NCI-H1436 treated with DMSO at 0.1 percent for 48 hours (cell line): ENCODE measurements around the gene PSMB9.
"Not testable (repeated sequence)": the region's sequence is repeated elsewhere in the genome, so short reads cannot be mapped to it uniquely, and the experiment has no call there.

ENCODE experiments used
- DNase-seq: peaks from one replicate; lab custom pipeline; 2025; lab: John Stamatoyannopoulos, UW

The PSMB9 gene

GRCh38 chr6:32862725-32863124 lies 8.7 kb downstream of the PSMB9 start:
- DNase-seq, result no peak

DNA sequence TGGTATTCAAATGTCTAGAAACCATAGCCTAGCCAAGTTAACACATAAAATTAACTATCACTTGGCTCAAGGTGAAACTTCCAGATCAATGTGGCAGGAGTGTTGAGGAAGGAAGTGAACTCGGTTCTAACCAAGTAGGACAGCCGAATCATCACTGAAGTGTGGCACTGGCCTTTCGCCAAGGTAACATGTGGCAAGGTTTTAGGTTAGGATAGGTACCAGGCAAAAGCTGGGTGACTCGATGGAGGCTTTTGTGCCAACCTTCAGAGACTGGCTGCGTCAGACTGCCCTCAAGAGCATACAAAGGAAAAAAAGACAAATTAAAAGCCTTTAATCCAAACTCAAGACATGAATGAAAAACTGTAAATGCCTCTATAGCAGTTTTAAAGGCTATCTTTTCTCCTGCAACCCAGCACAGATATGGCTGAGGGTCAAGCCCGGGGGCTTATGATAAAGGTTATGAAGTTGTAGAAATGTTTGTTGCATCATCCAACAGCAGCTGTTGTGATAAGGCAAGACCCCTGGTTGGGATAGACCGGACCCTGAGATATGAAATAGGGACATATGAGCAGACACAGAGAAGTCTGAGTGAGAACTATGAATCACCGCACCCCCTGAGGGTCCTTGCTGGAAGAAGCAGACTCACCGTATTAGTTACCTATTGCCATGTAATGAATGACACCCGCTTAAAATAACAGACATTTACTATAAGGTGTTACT lies 11.9 kb downstream of the PSMB9 start:
- no peak for DNase-seq

DNA sequence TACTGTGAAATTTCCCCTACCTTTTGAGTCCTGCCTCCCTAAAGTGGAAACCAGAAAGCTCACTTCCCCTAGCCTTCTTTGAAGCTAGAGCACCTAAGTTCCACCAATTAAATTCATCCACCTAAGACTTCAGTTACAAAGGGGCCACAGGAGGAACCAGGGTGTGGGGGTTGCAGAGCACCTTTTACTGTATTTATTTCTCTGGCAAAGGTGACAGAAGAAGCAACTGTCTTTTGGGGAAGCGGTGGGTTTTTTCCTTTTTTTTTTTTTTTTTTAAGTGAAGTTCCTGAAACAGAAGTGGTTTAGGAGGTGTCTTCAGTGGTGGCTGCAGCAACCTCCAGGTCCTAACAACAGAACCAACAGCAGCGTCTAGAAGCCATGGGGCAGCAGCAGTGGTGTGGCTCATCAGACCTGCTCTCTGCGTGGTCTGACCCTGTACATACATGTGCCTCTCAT lies 13.1 kb downstream of the PSMB9 start:
- no peak for DNase-seq

DNA sequence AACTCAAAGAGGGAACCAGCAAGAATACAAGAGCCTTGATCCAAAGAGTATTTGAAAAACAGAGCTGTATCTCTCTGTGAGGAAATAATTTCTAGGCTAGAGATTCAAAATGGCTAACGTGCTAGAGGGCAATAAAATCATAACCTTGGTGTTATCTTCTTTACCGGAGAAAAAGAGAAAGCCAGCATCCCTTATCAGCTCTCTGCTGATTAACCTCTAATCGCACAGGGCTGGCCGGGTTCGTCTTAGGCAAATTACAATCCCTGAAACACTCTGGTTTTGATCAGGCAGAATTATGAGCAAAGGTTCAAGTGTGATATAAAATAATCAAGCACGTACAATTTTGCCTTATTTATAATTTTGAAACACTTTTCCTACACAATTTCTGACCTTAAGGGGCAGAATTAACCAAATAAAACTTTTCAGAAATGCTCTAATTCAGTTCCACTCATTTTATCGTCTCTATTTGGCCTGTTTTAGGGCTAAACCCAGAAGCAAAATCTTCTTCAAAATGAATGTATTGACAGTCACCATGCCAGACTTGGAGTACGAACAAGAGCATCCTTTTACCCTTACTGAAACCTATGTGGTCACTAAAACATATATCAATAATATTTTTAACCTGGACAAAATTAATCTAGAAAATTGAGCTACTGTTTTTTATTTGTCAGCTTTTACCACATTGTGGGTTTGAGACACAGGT lies 13.7 kb downstream of the PSMB9 start:
- DNase-seq, result no peak

DNA sequence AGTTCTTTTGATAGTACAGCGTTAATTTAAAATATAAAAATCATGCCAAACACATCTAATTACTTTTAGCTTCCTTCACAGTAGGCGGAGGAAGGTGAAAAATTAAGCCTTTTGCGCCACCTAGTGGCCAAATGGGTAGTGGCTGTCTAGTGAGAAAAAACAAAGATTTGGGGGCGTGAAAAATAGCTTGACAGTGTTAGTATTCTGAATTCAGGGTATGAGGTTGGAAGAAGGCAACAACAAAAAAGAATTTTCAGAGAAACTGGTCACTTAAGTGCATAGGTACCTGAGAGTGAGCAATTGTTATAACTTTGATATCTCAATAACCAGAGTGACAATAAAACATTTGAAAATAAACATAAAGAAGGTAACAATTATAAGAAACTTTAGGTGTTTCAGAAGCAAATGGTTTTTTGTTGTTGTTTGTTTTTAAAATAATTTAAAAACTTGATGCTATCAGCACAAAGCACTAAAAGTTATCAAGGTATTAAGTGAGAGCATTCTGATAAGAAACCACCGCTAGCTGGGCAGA lies 14.3 kb downstream of the PSMB9 start:
- no peak for DNase-seq

DNA sequence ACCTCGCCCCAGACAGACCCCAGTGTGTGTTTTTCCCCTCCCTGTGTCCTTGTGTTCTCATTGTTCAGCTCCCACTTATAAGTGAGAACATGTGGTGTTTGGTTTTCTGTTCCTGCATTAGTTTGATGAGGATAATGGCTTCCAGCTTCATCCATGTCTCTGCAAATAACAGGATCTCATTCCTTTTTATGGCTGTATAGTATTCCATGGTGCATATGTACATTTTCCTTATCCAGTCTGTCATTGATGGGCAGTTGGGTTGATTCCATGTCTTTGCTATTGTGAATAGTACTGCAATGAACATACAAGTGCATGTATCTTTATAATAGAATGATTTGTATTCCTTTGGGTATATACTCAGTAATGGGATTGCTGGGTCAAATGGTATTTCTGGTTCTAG lies 20.0 kb downstream of the PSMB9 start:
- not testable (repeated sequence) for DNase-seq

- no peak for DNase-seq
Measured at GRCh38 chr6:32876603-32877002, 22.6 kb downstream of the PSMB9 start.

- no peak for DNase-seq
Measured at GRCh38 chr6:32879691-32880090, 25.7 kb downstream of the PSMB9 start.

DNA sequence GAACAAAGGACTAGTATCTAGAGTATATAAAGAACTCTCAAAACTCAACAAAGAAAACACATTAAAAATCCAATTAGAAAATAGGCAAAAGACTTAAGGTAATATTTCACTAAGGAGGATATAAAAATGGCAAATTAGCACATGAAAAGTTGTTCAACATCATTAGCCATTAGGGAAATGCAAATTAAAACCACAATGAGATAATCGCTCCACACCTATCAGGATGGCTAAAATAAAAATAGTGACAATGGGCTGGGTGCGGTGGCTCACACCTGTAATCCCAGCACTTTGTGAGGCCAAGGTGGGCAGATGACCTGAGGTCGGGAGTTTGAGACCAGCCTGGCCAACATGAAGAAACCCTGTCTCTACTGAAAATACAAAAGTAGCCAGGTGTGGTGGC lies 27.0 kb downstream of the PSMB9 start:
- DNase-seq, result not testable (repeated sequence)

- DNase-seq, result no peak
Measured at GRCh38 chr6:32882879-32883250, 28.9 kb downstream of the PSMB9 start.

- DNase-seq, result no peak
Measured at GRCh38 chr6:32883789-32884188, 29.8 kb downstream of the PSMB9 start.

DNA sequence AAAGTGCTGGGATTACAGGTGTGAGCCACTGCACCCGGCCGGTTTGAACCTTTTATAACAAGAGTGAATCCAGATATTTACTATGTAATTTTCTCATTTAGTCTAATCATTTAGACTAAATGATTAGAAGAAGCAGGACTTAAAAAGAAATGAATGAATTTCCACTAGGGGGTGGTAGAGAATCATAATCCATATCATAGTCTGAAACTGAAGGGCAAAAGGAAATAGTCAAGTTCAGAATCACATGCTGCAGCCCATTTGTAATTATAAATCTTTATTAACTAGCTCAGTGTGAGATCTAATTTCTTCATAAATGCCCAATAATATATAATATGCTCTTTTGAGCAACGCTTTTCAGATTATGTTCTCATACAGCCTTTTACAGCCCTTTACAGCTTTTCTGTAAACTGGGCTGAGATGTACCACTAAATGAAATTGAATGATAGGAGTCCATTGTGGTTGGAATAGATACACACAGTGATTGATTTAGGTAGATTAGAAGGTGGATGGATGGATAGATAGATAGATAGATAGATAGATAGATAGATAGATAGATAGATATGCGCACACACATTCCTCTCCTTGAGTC lies 31.8 kb downstream of the PSMB9 start:
- DNase-seq, result peak; percentile 24

DNA sequence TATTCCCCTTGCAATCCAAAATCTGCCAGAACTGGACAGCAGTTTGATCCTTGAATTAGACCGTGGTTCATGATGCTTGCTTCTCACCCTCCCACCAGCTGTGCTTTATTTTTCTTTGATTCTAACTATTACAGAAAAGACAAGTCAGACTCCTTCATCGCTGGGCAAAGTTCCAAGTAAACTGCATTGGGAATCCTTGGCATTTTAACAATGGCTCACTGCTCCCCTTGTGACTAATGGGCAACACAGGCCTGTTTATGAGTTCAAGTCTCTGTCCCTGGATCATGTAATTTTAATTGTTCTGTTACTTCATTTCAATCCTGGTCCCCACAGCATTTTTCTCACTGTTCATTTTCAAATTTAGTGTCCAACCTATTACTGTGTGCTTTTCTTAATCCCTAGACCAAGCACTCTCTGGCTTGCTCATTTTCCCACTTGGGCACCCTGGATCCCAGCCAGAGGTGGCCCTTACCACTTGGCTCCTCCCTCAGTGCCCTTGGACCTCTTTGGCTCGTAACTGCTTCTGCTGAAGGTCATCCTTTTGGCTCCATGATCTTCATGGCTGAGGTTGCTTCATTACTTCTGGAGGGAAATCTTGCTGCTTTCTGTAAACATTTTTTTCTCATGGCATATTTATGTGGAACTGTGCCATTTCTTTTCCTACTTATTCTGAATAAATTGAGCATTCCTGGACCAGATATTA lies 32.8 kb downstream of the PSMB9 start:
- no peak for DNase-seq

GRCh38 chr6:32887616-32888015 lies 33.6 kb downstream of the PSMB9 start:
- DNase-seq, result no peak

DNA sequence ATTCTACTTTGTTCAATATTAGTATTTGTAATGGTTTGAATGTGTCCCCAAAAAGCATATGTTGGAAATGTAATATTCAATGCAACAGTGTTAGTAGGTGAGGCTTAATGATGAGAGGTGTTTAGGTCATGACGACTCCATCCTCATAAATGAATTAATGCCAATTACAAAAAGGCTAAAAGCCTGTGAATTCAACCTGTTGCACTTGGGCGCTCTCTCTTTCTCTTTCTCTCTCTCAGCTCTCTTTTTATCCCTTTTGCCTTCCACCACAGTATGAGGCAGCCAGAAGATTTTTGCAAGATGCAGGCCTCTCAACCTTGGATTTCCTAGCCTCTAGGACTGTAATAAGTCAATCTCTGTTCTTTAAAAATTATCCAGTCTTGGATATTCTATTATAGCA lies 34.6 kb downstream of the PSMB9 start:
- DNase-seq, result no peak

DNA sequence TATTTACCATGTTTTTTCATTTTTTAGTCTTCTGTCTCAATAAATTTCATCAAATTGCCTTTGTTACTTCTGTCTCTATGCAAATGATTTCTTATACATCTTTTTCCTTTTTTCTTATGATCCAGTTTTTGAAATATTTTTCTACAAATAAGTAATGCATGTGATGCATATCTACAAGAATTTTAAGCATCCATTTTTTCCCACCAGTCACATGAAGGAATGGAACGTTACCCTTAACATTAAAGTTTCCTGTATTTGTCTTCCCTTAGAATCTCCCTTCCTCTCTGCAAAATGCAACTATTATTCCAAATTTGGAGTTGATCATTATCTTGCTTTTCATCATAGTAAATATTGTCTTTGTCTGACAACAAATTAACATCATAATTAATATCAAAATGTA lies 35.5 kb downstream of the PSMB9 start:
- DNase-seq, result no peak

DNA sequence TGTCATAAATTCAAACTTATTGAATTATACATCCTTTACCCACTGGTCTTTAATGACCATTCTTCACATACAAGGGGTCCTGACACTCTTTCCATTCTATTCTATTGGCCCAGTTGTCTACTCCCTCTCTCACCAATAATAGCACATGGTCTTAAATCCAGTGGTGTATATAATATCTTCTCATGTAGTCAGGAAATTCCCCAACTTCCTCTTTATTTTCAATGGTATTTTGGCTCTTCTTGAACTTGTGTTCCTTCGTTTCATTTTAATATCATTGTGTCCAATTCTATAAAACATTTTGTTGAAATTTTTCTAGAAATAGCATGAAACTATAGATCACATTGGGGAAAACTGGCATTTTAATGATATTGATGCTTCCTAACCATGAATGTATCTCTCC lies 36.8 kb downstream of the PSMB9 start:
- DNase-seq, result no peak

DNA sequence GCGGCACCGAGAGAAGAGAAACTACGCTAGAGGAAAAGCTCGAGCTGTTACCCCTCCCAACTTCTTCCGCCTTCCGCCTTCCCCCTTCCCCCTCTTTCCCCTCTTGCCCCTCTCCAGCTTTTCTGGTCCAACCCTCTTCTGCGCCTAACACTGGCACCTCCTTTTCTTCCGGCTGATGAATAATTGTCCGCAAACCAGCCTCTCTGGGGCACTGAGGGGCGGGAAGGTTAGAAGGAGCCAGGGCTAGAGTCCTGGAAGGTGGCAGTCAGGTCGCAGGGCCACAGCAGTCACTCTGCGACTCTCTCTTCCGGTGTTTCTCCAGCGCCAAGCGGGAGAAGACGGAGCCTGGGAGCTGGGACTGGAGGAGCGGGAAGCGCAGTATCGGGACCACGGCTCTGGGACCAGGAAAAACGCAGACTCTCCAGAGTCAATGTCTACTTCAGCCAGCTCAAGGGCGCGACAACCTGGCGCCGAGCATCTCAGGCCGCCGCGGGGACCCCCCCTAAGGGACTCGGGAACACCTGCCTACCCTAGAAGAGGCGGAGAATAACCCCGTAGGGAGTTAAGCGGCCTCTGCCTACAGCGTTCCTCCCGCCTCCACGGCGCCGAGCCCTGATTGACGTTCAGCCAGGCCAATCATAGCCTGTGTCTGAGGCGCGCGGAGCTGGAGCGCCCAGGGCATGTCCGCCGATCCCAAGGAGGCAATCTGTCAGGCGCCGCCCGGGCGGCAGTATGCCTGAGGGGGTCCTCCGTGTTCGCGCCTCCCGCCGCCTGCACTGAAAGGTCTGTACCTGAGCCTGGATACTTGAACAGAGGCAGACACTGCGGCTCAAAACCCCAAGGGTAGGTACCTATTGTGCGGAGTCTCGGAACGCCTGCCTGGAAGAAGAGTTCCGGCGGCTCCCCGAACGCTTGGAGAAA lies 40.4 kb downstream of the PSMB9 start:
- DNase-seq, result peak; percentile 88

- DNase-seq, result no peak
Measured at GRCh38 chr6:32895006-32895345, 41.0 kb downstream of the PSMB9 start.

DNA sequence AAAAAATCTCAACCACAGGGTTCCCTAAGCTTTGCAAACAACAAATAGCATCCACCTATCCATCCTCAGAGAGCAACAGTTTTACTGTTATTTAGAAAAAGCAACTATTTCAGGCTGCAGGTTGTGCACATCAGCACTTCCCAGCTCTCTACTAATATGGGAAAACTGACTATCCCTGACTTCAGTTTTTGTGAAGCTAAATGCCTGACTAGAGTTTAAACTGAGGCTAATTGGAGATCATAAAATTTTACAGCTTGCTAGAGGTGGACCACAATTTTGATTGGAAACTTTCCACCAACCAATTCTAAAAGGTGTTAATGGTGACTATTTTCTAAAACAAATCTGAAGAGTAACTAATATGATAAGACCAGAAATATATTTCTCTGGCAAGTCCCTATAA lies 50.0 kb downstream of the PSMB9 start:
- no peak for DNase-seq

- no peak for DNase-seq
Measured at GRCh38 chr6:32905078-32905477, 51.1 kb downstream of the PSMB9 start.

- DNase-seq, result no peak
Measured at GRCh38 chr6:32906539-32906938, 52.5 kb downstream of the PSMB9 start.
